ENCODE results near the gene CLCN4.

Gene CLCN4

GRCh38 chrX:10189317-10190268, 32.8 kb downstream of the CLCN4 start:
- in situ Hi-C loops (cut with MboI; ENCODE audit: low sequenced_read_pairs, unreplicated experiment): loop anchor here (10.0 to 25.0 kb wide), 3 partner anchors 425 to 948 kb away; no protein-coding TSS in a partner anchor
- TF ChIP-seq CTCF (IDR thresholded peaks at IDR 0.05; ENCODE audit: borderline replicate concordance, control extremely low read depth, extremely low read depth, insufficient read depth, missing control alignments): peak; percentile 90
- DNase-seq (ENCODE audit: low spot score): peak; percentile 63

- TF ChIP-seq CTCF (IDR thresholded peaks at IDR 0.05; ENCODE audit: borderline replicate concordance, control extremely low read depth, extremely low read depth, insufficient read depth, missing control alignments): peak; percentile 40
- no peak for DNase-seq (ENCODE audit: low spot score)
- in situ Hi-C loops (cut with MboI; ENCODE audit: low sequenced_read_pairs, unreplicated experiment): loop anchor here (10.0 to 25.0 kb wide), 3 partner anchors 424 to 947 kb away; no protein-coding TSS in a partner anchor
These were observed 33.6 kb downstream of the CLCN4 start for GRCh38 chrX:10190367-10190766.

GRCh38 chrX:10193587-10193986, 36.8 kb downstream of the CLCN4 start:
- no peak for TF ChIP-seq CTCF (IDR thresholded peaks at IDR 0.05; ENCODE audit: borderline replicate concordance, control extremely low read depth, extremely low read depth, insufficient read depth, missing control alignments)
- no peak for DNase-seq (ENCODE audit: low spot score)
- in situ Hi-C loops (cut with MboI; ENCODE audit: low sequenced_read_pairs, unreplicated experiment): loop anchor here (10.0 to 25.0 kb wide), 3 partner anchors 421 to 944 kb away; no protein-coding TSS in a partner anchor

GRCh38 chrX:10195425-10195824, 38.6 kb downstream of the CLCN4 start:
- in situ Hi-C loops (cut with MboI; ENCODE audit: low sequenced_read_pairs, unreplicated experiment): loop anchor here (10.0 to 25.0 kb wide), 3 partner anchors 419 to 942 kb away; no protein-coding TSS in a partner anchor
- no peak for DNase-seq (ENCODE audit: low spot score)
- TF ChIP-seq CTCF (IDR thresholded peaks at IDR 0.05; ENCODE audit: borderline replicate concordance, control extremely low read depth, extremely low read depth, insufficient read depth, missing control alignments): no peak

- no peak for DNase-seq (ENCODE audit: low spot score)
- in situ Hi-C loops (cut with MboI; ENCODE audit: low sequenced_read_pairs, unreplicated experiment): loop anchor here (10.0 to 25.0 kb wide), 3 partner anchors 419 to 941 kb away; no protein-coding TSS in a partner anchor
These were observed 39.2 kb downstream of the CLCN4 start for GRCh38 chrX:10195947-10196346.

More at GRCh38 chrX:10195947-10196346, 39.2 kb downstream of the CLCN4 start:
- TF ChIP-seq CTCF (IDR thresholded peaks at IDR 0.05; ENCODE audit: borderline replicate concordance, control extremely low read depth, extremely low read depth, insufficient read depth, missing control alignments): no peak
